Embryonic facial prominence (tissue), 1 donor: ENCODE measurements around the gene NXPE4.
"Not testable (repeated sequence)": the region's sequence is repeated elsewhere in the genome, so short reads cannot be mapped to it uniquely, and the experiment has no call there.

Source experiments
- DNase-seq: peaks from one replicate; pipeline ENCODE4 v3.0.0-alpha.2; 2016; ENCODE audit errors: extremely low spot score

Gene NXPE4

DNA sequence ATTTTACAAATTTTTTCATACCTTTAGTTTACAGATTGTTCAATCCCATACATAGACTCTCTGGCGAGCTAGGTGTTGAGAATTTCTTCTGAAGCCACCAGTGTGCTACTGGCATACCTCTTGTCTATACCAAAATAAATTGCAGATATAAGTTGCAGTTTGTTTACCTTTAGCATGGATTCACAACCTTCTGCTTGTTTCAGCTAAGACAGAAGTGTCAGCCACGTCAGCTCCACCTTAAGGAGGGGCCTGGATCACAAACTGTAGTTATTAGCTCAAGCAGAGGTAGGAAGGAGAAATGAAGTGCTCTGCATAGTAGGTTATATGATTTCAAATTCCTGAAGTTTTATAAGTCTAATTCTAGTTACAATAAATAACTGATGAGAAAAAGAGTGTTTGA is at the start of gene NXPE4:
TSS of gene NXPE4 (minus strand) at position 216 of the 400 bp plus-strand sequence. CDS start 1,027 bp downstream, outside the sequence.
- DNase-seq = no peak

DNA sequence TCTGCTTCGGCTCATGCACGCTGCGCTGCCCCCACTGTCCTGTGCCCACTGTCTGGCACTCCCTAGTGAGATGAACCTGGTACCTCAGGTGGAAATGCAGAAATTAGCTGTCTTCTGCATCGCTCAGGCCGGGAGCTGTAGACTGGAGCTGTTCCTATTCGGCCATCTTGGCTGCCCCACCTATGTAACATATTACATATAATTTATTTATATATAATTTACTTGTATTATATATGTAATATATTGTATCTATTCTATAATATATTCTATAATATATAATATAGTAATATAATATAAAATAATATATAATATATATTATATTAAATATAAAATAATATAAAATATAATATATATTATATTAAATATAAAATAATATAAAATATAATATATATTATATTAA is 43.9 kb upstream of the NXPE4 start:
- DNase-seq = not testable (repeated sequence)

DNA sequence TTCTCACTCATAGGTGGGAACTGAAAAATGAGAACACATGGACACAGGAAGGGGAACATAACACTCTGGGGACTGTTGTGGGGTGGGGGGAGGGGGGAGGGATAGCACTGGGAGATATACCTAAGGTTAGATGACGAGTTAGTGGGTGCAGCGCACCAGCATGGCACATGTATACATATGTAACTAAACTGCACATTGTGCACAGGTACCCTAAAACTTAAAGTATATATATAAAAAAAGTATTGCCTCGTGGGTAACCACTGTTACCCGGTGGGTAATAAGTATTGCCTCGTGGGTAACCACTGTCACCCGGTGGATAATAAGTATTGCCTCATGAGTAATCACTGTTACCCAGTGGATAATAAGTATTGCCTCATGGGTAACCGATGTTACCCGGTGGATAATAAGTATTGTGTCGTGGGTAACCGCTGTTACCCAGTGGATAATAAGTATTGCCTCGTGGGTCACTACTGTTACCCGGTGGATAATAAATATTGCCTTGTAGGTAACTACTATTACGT is 35.9 kb upstream of the NXPE4 start:
- DNase-seq = not testable (repeated sequence)

DNA sequence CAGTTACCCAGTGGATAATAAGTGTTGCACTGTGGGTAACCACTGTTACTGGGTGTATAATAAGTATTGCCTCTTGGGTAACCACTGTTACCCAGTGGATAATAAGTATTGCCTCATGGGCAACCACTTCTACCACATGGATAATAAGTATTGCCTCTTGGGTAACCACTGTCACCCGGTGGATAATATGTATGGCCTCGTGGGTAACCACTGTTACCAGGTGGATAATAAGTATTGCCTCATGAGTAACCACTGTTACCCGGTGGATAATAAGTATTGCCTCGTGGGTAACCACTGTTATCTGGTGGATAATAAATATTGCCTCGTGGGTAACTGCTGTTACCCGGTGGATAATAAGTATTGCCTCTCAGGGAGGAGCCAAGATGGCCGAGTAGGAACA is 29.7 kb upstream of the NXPE4 start:
- DNase-seq = no peak

DNA sequence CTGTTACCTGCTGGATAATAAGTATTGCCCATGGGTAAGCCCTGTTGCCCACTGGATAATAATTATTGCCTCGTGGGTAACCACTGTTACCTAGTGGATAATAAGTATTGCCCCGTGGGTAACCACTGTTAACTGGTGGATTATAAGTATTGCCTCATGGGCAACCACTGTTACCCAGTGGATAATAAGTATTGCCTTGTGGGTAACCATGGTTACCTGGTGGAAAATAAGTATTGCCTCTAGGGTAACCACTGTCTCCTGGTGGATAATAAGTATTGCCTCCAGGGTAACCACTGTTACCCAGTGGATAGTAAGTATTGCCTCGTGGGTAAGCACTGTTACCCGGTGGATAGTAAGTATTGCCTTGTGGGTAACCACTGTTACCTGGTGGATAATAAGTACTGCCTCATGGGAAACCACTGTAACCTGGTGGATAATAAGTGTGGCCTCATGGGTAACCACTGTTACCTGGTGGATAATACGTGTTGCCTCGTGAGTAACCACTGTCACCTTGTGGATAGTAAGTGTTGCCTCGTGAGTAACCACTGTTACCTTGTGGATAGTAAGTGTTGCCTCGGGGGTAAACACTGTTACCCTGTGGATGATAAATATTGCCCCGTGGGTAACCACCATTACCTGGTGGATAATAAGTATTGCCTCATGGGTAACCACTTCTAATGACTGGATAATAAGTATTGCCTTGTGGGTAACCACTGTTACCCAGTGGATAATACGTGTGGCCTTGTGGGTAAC is 29.0 kb upstream of the NXPE4 start:
- DNase-seq = no peak

DNA sequence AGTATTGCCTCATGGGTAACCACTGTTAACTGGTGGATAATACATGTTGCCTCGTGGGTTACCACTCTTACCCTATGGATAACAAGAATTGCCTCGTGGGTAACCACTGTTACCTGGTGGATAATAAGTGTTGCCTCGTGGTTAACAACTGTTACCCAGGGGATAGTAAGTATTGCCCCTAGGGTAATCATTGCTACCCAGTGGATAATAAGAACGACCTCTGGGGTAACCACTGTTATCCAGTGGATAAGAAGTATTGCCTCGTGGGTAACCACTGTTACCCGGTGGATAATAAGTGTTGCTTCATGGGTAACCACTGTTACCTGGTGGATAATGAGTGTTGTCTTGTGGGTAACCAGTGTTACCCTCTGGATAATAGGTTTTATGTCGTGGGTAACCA is 28.1 kb upstream of the NXPE4 start:
- no peak for DNase-seq

DNA sequence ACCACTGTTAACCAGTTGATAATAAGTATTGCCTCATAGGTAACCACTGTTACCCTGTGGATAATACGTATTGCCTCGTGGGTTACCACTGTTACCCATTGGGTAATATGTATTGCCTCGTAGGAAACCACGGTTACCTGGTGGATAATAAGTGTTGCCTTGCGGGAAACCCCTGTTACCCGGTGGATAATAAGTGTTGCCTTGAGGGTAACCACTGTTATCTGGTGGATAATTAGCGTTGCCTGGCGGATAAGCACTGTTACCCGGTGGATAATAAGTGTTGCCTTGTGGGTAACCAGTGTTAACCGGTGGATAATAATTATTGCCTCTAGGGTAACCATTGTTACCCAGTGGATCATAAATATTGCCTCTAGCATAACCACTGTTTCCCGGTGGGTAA is 27.3 kb upstream of the NXPE4 start:
- no peak for DNase-seq

DNA sequence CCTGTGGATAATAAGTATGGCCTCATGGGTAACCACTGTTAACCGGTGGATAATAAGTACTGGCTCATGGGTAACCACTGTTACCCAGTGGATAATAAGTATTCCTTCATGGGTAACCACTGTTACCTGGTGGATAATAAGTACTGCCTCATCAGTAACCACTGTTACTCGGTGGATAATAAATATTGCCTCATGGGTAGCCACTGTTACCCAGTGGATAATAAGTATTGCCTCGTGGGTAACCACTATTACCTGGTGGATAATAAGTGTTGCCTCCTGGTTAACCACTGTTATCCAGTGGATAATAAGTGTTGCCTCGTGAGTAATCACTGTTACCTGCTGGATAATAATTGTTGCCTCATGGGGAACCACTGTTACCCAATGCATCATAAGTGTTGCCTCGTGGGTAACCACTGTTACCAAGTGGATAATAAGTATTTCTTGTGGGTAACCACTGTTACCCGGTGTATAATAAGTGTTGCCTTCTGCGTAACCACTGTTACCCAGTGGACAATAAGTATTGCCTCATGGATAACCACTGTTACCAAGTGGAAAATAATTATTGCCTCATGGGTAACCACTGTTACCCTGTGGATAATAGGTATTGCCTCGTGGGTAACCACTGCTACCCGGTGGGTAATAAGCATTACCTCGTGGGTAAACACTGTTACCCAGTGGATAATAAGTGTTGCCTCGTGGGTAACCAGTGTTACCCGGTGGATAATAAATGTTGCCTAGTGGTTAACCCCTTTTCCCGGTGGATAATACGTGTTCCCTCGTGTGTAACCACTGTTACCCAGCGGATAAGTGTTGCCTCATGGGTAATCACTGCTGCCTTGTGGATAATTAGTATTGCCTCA is 26.6 kb upstream of the NXPE4 start:
- no peak for DNase-seq

DNA sequence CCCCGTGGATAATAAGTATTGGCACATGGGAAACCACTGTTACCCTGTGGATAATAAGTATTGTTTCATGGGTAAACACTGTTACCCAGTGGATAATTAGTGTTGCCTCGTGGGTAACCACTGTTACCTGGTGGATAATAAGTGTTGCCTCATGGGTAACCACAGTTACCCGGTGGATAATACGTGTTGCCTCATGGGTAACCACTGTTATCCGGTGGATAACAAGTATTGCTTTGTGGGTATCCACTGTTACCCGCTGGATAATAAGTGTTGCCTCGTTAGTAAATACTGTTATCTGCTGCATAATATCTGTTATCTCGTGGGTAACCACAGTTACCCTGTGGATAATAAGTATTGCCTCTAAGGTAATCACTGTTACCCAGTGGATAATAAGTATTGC is 25.5 kb upstream of the NXPE4 start:
- no peak for DNase-seq

DNA sequence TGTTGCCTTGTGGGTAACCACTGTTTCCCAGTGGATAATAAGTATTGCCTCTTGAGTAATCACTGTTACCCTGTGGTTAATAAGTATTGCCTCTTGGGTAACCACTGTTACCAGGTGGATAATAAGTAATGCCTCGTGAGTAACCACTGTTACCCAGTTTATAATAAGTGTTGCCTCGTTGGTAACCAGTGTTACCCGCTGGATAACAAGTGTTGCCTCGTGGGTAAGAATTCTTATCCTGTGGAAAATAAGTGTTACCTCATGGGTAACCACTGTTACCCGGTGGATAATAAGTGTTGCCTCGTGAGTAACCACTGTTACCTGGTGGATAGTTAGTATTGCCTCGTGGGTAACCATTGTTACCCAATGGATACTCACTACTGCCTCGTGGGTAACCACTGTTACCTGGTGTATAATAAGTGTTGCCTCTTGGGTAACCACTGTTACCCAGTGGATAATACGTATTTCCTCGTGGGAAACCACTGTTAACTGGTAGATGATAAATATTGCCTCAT is 24.1 kb upstream of the NXPE4 start:
- DNase-seq = no peak

DNA sequence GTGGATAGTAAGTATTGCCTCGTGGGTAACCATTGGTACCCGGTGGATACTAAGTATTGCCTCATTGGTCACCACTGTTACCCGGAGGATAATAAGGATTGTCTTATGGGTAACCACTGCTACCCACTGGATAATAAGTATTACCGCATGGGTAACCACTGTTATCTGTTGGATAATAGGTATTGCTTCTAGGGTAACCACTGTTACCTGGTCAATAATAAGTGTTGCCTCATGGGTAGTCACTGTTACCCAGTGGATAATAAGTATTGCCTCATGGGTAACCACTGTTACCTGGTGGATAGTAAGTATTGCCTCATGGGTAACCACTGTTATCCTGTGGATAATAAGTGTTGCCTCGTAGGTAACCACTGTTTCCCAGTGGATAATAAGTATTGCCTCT is 22.6 kb upstream of the NXPE4 start:
- no peak for DNase-seq

DNA sequence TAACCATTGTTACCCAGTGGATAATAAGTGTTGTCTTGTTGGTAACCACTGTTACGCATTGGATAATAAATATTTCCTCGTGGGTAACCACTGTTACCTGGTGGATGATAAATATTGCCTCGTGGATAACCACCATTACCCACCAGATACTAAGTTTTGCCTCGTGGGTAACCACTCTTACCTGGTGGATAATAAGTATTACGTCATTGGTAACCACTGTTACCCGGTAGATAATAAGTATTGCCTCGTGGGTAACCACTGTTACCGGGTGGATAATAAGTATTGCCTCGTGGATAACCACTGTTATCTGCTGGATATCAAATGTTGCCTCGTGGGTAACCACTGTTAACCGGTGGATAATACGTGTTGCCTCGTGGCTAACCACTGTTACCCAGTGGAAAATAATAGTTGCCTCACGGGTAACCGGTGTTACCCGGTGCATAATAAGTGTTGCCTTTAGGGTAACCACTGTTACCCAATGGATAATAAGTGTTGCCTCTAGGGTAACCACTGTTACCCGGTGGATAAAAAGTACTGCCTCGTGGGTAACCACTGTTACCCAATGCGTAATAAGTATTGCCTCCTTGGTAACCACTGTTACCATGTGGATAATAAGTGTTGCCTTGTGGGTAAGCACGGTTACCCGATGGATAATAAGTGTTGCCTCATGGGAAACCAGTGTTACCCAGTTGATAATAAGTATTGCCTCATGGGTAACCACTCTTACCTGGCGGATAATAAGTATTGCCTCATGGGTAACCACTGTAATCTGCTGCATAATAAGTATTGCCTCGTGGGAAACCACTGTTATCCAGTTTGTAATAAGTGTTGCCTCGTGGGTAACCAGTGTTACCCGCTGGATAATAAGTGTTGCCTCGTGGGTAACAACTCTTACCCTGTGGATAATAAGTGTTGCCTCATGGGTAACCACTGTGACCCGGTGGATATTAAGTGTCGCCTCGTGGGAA is 21.9 kb upstream of the NXPE4 start:
- no peak for DNase-seq

DNA sequence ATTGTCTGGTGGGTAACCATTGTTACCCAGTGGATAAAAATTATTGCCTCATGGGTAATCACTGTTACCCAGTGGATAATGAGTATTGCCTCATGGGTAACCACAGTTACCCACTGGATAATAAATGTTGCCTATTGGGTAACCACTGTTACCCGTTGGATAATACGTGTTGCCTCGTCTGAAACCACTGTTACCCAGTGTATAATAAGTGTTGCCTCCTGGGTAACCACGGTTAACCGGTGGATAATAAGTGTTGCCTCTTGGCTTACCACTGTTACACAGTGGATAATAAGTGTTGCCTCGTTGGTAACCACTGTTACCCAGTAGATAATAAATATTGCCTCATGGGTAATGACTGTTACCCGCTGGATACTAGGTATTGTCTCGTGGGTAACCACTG is 20.9 kb upstream of the NXPE4 start:
- DNase-seq = no peak

DNA sequence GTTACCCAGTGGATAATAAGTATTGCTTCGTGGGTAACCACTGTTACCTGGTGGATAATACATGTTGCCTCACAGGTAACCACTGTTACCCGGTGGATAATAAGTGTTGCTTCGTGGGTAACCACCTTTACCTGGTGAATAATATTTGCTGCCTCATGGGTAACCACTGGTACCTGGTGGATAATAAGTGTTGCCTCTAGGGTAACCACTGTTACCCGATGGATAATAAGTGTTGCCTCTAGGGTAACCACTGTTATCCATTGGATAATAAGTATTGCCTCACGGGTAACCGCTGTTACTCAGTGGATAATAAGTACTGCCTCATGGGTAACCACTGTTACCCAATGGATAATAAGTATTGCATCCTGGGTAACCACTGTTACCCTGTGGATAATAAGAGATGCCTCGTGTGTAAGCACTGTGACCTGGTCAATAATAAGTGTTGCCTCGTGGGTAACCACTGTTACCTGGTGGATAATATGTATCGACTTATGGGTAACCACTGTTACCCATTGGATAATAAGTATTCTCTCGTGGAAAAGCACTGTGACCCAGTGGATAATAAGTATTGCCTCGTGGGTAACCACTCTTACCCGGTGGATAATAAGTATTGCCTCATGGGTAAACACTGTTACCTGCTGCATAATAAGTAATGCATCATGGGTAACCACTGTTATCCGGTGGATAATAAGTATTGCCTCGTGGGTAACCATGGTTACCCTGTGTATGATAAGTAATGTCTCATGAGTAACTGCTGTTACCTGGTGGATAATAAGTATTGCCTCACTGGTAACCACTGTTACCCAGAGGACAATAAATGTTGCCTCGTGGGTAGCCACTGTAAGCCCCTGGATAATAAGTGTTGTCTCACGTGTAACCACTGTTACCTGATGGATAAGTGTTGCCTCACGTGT is 20.1 kb upstream of the NXPE4 start:
- no peak for DNase-seq

DNA sequence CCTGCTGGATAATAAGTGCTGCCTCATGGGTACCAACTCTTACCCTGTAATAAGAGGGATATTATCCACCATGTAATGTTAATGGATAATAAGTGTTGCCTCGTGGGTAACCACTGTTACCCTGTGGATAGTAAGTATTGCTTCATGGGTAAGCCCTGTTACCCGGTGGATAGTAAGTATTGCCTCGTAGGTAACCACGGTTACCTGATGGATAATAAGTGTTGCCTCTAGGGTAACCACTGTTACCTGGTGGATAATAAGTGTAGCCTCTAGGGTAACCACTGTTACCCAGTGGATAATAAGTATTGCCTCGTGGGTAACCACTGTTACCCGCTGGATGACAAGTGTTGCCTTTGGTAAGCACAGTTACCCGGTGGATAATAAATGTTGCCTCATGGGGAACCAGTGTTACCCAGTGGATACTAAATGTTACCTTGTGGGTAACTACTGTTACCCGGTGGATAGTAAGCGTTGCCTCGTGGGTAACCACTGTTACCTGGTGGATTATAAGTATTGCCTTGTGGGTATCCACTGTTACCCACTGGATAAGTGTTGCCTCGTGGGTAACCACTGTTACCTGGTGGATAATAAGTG is 18.6 kb upstream of the NXPE4 start:
- no peak for DNase-seq

DNA sequence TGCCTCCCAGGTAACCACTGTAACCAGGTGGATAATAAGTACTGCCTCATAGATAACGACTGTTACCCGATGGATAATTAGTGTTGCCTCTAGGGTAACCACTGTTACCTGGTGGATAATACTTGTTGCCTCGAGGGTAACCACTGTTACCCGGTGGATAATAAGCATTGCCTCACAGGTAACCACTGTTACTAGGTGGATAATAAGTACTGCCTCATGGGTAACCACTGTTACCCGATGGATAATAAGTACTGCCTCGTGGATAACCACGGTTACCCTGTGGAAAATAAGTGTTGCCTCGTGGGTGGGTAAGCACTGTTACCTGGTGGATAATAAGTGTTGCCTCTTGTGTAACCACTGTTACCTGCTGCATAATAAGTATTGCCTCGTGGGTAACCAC is 17.5 kb upstream of the NXPE4 start:
- DNase-seq = not testable (repeated sequence)

DNA sequence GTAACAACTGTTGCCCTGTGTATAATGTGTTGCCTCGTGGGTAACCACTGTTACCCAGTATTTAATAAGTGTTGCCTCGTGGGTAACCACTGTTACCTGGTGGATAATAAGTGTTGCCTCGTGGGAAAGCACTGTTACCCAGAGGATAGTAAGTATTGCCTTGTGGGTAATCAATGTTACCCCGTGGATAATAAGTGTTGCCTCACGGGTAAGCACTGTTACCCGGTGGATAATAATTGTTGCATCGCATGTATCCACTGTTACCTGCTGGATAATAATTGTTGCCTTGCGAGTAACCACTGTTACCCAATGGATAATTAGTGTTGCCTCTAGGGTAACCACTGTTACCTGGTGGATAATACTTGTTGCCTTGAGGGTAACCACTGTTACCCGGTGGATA is 17.1 kb upstream of the NXPE4 start:
- DNase-seq = no peak

DNA sequence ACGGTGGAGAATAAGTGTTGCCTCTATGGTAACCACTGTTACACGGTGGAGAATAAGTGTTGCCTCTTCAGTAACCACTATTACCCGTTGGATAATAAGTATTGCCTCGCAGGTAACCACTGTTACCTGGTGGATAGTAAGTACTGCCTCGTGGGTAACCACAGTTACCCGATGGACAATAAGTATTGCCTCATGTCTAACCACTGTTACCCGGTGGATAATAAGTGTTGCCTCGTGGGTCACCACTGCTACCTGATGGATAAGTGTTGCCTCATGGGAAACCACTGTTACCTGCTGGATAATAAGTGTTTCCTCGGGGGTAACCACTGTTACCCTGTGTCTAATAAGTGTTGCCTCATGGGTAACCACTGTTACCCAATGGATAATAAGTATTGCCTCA is 16.6 kb upstream of the NXPE4 start:
- not testable (repeated sequence) for DNase-seq

DNA sequence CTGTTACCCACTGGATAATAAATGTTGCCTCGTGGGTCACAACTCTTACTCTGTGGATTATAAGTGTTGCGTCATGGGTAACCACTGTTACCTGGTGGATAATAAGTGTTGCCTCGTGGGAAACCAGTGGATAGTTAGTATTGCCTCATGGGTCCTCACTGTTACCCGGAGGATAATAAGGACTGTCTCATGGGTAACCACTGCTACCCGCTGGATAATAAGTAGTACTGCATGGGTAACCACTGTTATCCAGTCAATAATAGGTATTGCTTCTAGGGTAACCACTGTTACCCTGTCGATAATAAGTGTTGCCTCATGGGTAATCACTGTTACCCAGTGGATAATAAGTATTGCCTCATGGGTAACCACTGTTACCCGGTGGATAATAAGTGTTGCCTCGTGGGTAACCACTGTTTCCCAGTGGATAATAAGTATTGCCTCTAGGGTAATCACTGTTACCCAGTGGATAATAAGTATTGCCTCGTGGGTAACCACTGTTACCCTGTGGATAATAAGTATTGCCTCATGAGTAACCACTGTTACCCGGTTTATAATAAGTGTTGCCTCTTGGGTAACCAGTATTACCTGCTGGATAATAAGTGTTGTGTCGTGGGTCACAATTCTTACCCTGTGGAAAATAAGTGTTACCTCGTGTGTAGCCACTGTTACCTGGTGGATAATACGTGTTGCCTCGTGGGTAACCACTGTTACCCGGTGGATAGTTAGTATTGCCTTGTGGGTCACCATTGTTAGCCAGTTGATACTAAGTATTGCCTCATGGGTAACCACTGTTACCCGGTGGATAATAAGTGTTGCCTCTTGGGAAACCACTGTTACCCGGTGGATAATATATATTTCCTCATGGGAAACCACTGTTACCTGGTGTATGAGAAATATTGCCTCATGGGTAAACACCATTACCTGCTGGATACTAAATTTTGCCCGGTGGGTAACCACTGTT is 15.7 kb upstream of the NXPE4 start:
- DNase-seq = no peak
